Kasumi-1 (cell line): Measurements from ENCODE around the gene ESR2.
"Not testable (repeated sequence)": the region's sequence is repeated elsewhere in the genome, so short reads cannot be mapped to it uniquely, and the experiment has no call there.

Experiments
- DNase-seq, 2 experiments: peaks; one replicate each; lab custom pipeline; 2025; lab: John Stamatoyannopoulos, UW

ESR2 gene

DNA sequence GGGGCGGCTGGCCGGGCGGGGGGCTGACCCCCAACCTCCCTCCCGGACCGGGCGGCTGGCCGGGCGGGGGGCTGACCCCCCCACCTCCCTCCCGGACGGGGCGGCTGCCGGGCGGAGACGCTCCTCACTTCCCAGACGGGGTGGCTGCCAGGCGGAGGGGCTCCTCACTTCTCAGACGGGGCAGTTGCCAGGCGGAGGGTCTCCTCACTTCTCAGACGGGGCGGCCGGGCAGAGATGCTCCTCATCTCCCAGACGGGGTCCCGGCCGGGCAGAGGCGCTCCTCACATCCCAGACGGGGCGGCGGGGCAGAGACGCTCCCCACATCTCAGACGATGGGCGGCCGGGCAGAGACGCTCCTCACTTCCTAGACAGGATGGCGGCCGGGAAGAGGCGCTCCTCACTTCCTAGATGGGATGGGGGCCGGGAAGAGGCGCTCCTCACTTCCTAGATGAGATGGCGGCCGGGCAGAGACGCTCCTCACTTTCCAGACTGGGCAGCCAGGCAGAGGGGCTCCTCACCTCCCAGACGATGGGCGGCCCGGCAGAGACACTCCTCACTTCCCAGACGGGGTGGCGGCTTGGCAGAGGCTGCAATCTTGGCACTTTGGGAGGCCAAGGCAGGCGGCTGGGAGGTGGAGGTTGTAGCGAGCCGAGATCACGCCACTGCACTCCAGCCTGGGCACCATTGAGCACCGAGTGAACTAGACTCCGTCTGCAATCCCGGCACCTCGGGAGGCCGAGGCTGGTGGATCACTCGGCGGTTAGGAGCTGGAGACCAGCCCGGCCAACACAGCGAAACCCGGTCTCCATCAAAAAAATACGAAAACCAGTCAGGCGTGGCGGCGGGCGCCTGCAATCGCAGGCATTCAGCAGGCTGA, 256.1 kb downstream of the ESR2 start:
- not testable (repeated sequence) for DNase-seq

DNA sequence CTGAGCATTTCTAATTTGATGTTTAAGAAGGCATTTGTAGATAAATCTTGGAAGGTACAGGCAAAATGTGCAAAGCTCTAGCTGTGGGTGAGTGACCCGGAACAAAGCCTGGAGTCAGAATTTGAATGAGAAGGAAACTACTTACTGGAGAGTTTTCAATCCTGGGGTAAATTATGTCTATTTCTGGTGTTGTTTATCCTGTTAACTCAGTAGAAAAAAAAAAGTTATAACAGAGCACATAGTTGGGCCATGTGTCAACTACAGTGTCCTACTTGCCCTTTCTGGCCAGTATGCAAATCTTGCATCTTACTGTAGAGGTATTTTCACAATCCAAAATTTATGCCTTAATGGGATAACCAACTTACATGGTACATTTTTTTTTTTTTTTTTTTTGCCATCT, 259.0 kb downstream of the ESR2 start:
- DNase-seq: no peak
